C4-2B (cell line): ENCODE measurements around the gene LCAT.

Experiments
- H3K27ac ChIP-seq: fragments of 450-650 bp; 2 replicates; pipeline ENCODE4 v1.5.1; 2017
- ZFX ChIP-seq: fragments of 450-650 bp; IDR thresholded peaks from 2 replicates; pipeline ENCODE4 v1.6.1; 2017
- TF ChIP-seq, protein P1 (sequence below): fragments of 450-650 bp; conservative IDR thresholded peaks from 2 replicates; pipeline ENCODE4 v1.5.1; 2017; ENCODE audit warnings: mild to moderate bottlenecking

Gene LCAT

GRCh38 chr16:67962135-67962534, 18.2 kb upstream of the LCAT start:
- TF ChIP-seq, protein P1, sequence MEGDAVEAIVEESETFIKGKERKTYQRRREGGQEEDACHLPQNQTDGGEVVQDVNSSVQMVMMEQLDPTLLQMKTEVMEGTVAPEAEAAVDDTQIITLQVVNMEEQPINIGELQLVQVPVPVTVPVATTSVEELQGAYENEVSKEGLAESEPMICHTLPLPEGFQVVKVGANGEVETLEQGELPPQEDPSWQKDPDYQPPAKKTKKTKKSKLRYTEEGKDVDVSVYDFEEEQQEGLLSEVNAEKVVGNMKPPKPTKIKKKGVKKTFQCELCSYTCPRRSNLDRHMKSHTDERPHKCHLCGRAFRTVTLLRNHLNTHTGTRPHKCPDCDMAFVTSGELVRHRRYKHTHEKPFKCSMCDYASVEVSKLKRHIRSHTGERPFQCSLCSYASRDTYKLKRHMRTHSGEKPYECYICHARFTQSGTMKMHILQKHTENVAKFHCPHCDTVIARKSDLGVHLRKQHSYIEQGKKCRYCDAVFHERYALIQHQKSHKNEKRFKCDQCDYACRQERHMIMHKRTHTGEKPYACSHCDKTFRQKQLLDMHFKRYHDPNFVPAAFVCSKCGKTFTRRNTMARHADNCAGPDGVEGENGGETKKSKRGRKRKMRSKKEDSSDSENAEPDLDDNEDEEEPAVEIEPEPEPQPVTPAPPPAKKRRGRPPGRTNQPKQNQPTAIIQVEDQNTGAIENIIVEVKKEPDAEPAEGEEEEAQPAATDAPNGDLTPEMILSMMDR: no peak
- no peak overlapping the region for H3K27ac ChIP-seq

DNA sequence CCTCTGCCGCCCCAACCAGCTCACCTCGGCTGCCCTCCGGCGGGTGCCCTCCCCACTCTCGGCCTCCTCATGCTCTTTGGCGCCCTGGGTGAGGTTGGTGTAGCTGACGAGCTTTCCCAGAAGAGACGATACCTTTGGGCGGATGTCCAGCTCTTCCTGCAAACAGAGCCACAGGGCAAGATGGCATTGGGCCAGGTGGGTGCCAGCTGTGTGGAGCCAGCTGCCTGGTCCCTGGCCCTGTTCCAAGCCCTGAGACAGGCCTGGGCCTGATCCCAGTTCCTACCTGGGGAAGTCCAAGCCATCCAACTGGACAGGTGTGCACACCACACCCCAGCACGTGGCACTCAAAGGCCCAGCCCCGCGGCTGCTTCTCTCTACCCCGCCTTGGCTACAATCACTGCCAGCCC, 17.6 kb upstream of the LCAT start:
- TF ChIP-seq, protein P1: no peak
- no peak for TF ChIP-seq ZFX
- H3K27ac ChIP-seq: no peak overlapping the region

- H3K27ac ChIP-seq: no peak overlapping the region
- TF ChIP-seq, protein P1: no peak
Measured at GRCh38 chr16:67959536-67960329, 15.8 kb upstream of the LCAT start.

GRCh38 chr16:67957622-67958021, 13.7 kb upstream of the LCAT start:
- no peak overlapping the region for H3K27ac ChIP-seq

GRCh38 chr16:67954421-67955196, 10.7 kb upstream of the LCAT start:
- TF ChIP-seq, protein P1: no peak
- no peak for TF ChIP-seq ZFX
- H3K27ac ChIP-seq: no peak overlapping the region

More at GRCh38 chr16:67957622-67958021, 13.7 kb upstream of the LCAT start:
- TF ChIP-seq, protein P1: no peak
- no peak for TF ChIP-seq ZFX

- H3K27ac ChIP-seq: no peak overlapping the region
- TF ChIP-seq, protein P1: no peak
- TF ChIP-seq ZFX: no peak
Measured at GRCh38 chr16:67953641-67954375, 9.9 kb upstream of the LCAT start.
